SW 1271 (cell line): Measurements from ENCODE around the gene ZNF587.
"Not testable (repeated sequence)": the region's sequence is repeated elsewhere in the genome, so short reads cannot be mapped to it uniquely, and the experiment has no call there.

Experiments used
- DNase-seq, 2 experiments: peaks; one replicate each; lab custom pipeline; 2025; lab: John Stamatoyannopoulos, UW

Gene ZNF587

DNA sequence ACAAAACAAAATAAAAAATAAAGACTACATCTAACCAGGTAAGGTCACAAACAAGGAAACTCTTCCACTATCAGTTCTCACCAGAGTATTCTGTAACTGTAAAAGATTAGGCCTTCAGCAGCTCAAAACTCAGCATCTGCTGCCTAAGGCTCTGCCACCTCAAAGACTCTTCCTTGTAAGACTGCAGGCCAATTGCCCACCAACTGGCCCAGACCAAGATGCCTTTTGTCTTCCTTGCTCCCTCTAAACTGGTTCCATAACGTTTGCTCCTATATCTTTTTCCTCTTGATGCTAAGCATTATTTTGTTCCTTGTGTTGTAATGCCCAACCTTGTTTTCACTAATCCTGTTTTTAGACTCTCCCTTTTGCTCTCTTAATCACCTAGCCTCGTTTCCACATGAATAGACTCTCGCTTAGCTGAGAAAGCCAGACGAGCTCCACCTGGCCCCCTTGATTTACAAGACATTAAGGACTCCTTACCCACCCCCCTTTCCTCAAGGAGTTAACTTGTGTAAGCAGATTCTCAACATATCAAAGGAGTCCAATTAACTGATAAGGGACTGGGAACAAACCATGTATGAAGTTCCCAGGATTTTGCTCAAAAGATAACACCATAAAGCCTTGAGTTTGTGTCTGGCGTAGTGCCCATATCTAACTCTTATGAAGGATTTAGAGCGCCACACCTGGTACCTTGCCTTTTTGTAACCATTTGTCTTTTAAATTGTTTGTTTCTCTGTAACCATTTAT is 37.7 kb downstream of the ZNF587 start:
- DNase-seq = no peak

DNA sequence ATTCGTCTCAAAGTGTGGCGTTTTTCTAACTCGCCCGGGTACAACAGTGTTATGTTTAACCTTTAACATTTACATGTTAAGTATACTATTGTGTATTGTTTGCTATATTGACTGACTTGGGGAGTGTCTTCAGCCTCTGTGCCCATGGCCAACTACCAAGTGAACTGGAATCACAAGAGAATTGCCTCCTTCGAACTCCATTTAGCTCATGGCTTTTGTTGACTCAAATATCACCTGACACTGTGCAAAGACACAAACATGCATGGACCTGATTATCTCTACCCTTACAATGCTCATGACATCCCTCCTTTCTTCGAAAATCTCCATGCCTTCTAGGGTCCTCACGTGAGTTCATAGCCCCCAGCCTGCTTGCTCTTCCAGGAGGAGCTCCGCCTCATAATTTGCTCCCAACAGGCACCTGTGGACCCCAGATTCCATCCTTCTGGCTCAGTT is 38.5 kb downstream of the ZNF587 start:
- DNase-seq = no peak

DNA sequence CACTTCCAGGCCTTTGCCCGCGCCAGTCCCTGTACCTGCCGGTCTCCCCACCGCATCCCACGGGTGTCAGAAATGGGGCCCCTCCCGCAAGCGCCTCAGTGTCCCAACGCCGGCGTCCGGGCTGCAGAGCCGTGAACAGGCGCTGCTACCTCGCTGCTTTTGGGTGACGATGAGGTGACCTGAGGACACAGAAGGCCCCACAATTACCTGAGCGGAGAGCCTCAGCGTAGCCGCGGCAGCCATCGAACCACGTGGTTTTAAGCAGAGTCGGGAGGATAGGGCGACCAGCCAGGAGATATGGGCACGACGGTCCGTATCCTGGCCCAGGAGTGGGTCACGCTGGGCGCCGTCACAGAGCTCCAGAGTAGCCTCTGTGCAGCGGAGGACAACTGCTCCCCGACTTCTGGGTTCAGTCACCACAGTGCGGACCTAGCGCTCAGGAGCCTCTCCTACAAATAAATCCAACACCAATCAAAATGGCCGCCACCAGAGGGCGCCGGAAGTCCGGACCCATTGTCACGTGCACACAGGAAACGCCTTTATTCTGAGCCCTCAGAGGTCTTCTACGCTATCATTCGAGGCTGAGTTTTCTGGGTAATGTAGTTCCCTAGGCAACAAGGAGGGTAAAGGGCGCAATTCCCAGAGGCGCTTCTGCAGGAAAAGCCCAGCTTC is 39.0 kb downstream of the ZNF587 start, which contains the start of gene ZNF814:
ZNF814 (minus strand) TSS at position 478 of the 672 bp plus-strand sequence; CDS start at position 243, 235 bp downstream.
- peak; percentile 66 to 68 for DNase-seq

DNA sequence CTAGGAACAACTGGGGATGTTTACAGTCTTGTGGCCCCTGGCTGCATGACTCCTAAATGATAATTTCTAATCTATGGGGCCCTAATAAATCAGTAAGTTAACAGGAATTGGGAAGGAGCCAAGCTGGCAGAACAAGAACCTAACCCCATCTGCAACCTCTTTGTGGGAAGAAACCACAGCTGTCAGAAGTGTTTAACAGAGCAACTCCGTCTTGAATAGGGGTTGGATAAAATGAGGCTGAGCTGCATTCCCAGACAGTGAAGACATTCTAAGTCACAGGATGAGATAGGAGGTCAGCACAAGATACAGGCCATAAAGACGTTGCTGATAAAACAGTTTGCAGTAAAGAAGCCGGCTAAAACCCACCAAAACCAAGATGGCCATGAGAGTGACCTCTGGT is 41.0 kb downstream of the ZNF587 start:
- not testable (repeated sequence) for DNase-seq

DNA sequence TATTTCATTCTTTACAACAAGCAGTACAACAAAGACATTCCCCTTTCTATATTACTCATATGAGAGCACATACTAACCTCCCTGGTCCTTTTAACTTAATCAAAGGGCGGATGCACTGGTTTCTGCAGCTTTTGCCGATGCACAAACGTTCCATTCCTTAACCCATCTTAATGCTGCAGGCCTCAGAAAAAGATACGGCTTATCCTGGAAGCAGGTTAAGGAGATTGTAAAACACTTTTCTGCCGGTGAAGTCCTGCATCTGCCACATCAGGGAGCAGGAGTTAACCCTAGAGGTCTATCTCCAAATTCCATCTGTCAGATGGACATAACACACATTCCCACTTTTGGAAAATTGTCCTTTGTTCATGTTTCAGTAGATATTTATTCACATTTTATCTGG is 50.7 kb downstream of the ZNF587 start:
- no peak for DNase-seq

DNA sequence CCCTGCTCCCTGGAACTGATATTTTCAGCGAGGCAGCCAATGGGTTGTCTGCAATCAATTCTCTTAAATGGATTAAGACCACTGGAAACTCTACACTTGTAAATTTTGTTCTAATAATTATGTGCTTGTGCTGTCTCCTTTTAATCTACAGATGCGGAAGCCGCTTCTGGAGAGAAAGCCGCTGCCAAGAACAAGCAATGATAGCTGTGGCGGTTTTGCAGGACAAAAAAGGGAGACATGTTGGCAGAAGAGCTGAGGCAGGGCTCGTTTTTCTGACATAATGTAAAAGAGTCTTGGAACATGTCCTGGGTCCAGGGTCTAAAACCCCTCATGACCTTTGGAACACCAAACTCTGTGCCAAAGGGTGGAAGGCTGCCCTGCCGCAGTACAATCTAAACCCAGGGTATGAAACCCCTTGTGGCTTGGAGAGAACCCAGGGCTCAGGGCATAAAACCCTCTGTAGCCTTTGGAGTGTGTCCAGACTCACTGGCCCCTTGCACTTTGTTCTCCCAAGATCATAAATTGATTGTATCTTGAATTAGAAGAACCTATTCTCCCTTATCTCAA is 54.0 kb downstream of the ZNF587 start:
- DNase-seq = no peak

DNA sequence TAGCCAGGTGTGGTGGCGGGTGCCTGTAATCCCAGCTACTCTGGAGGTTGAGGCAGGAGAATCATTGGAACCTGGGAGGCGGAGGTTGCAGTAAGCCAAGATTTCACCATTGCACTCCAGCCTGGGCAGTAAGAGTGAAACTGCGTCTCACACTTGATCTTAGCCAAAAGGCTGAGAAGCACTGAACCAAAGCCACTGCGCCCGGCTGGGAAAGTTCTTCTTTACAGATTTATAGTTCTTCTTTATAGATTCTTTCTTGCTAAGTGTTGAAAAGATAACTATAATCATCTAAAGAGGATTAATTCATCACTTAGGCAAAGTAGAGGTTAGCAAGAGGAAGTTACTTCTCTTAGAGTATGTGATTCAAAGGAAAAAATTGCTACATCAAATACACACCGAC is 55.6 kb downstream of the ZNF587 start:
- no peak for DNase-seq

DNA sequence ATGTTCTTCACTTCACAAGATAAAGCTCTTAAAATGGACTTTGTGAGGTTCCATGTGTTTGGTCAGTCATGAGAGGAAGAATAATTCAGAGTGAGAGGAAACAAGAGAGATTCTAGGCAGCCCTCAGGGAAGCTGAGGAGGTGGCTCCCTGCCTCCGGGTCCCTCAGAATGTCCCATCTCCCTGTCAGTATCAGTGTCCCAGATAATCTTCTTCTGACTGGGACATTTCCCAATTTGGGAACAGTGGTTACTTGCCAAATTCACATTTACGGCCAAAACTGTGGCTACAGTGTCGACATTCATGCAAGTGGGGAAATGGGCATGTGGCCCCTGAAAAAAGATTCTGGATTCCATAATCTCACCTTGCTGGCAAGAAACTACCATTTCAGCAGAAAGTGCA is 57.7 kb downstream of the ZNF587 start:
- DNase-seq = no peak

DNA sequence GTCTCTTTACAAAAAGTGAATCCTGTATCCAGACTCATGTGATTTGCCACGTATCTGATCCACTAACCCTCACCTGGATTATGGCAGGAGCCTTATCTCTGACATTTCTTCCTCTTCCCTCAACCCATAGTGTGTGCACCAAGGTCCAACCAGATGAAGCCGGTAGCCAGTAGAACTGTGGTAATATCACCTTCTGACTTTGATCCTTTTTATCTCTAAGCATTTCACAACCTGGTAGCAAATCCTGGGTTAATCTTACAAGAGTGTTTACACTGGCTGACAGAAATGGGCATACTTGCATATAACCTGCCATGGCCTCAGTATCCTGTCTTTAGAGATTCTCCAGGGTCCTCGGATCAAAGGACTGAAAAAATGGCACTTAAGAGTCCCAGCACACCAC is 64.9 kb downstream of the ZNF587 start:
- no peak for DNase-seq
